ENCODE results near the gene LITAF.

DNA sequence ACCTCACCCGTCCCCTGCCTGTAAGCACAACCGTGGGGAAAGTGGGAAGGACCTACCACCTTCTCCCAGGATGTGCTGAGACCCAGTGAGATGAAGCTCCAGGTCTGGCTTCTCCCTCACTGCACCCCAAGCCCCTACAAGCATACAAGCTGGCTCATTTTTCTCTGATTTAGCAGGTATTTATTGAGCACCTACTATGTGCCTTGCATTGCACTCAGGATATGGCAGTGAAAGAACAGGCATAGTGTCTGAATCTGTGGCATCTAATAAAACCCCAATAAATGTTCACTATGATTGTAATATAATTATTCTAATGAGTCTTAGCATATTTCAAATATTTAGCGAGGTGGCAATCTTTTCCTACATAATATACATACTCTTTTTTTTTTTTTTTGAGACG, 84.5 kb downstream of the LITAF start:
- TF ChIP-seq, protein P1, sequence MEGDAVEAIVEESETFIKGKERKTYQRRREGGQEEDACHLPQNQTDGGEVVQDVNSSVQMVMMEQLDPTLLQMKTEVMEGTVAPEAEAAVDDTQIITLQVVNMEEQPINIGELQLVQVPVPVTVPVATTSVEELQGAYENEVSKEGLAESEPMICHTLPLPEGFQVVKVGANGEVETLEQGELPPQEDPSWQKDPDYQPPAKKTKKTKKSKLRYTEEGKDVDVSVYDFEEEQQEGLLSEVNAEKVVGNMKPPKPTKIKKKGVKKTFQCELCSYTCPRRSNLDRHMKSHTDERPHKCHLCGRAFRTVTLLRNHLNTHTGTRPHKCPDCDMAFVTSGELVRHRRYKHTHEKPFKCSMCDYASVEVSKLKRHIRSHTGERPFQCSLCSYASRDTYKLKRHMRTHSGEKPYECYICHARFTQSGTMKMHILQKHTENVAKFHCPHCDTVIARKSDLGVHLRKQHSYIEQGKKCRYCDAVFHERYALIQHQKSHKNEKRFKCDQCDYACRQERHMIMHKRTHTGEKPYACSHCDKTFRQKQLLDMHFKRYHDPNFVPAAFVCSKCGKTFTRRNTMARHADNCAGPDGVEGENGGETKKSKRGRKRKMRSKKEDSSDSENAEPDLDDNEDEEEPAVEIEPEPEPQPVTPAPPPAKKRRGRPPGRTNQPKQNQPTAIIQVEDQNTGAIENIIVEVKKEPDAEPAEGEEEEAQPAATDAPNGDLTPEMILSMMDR (IDR thresholded peaks at IDR 0.05), result no peak
- no peak for TF ChIP-seq EZH2phosphoT487 (IDR thresholded peaks at IDR 0.05)

Measured in neural progenitor cell (in vitro differentiated cells).